Osteocyte (in vitro differentiated cells): ENCODE data around the gene MGAT5. TPM values are rescaled to one million over a fixed set of nuclear protein-coding genes. Genes with fewer than 3 reads are reported as not detected.

Experiments used
- DNase-seq: peaks from one replicate; pipeline ENCODE4 v3.0.0; 2021; ENCODE audit warnings: mixed read lengths; ENCODE audit not compliant: unreplicated experiment; ENCODE audit errors: extremely low spot score
- H3K27ac Mint-ChIP-seq: one replicate; pipeline ENCODE4 v1.8.0; 2021; ENCODE audit warnings: mild to moderate bottlenecking, mixed read lengths; ENCODE audit not compliant: unreplicated experiment
- H3K27me3 Mint-ChIP-seq: one replicate; pipeline ENCODE4 v1.8.0; 2021; ENCODE audit warnings: mixed read lengths; ENCODE audit not compliant: unreplicated experiment
- H3K36me3 Mint-ChIP-seq: one replicate; pipeline ENCODE4 v1.8.0; 2021; ENCODE audit warnings: mixed read lengths; ENCODE audit not compliant: unreplicated experiment
- H3K4me1 Mint-ChIP-seq: one replicate; pipeline ENCODE4 v1.8.0; 2021; ENCODE audit warnings: mixed read lengths; ENCODE audit not compliant: unreplicated experiment
- H3K4me3 Mint-ChIP-seq: one replicate; pipeline ENCODE4 v1.8.0; 2021; ENCODE audit warnings: mild to moderate bottlenecking, moderate library complexity, mixed read lengths; ENCODE audit not compliant: unreplicated experiment
- H3K9me3 Mint-ChIP-seq: one replicate; pipeline ENCODE4 v1.8.0; 2021; ENCODE audit warnings: mixed read lengths; ENCODE audit not compliant: unreplicated experiment
- total RNA-seq: library from RNA; stranded (reverse); gene quantifications from 2 replicates; pipeline ENCODE4 v1.2.1, GENCODE V29; 2021
- TF ChIP-seq, protein P1 (sequence below): fragments of 200-600 bp; sonication (generic); IDR thresholded peaks from 2 replicates; pipeline ENCODE4 v1.5.0; 2021; ENCODE audit warnings: antibody characterized with exemption, mild to moderate bottlenecking, moderate library complexity

The MGAT5 gene
- total RNA-seq, 1 donor from 2014 or later, result 22.6 TPM

DNA sequence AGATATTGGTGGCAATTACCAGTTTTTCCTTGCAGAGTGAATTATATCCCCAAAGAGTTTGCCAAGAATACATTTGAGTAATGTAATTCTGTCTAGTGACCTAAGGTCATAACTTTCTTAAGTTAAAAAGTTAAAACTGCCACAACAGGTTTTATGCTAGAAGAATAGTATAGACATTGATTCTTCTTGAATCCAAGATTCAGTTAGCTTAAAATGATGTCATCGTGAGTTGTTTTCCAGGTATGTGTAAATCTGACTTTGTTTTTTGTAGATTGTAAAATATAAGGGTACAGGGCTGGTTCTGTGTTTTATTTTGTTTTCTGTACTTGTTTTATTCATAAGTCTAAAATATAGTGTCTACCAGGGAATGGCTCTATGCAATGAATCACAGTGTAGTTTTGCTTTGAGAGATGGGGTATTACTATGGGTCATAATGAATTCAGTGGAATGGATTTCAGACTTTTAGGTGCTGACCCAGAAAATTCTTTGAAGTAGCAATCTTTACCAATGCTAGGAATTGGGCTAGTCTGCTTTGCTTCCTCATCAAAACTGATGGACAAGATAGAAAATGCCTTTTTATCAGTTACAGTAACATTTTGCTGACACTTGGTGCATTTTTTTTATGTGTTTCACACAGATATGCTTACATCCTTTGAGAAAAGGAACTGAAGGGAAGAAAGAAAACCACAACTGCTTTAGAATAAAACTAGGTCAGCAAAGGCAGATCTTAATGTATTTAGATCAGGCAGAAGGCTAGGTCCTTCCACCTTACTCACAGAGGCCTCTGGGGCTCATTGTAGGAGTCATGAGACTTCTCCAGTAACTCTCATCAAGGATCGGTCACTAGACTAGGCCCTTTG is 20.8 kb upstream of the MGAT5 start:
- Mint-ChIP-seq H3K27ac (no peak overlapping the region), H3K4me3 (no peak overlapping the region), H3K4me1 (peaks cover 15% of the 10 kb centered on the region), H3K36me3 (no peaks in the 10 kb centered on the region), H3K27me3 (no peaks in the 10 kb centered on the region), H3K9me3 (peaks cover 11% of the 10 kb centered on the region)
- no peak for DNase-seq
- TF ChIP-seq, protein P1, sequence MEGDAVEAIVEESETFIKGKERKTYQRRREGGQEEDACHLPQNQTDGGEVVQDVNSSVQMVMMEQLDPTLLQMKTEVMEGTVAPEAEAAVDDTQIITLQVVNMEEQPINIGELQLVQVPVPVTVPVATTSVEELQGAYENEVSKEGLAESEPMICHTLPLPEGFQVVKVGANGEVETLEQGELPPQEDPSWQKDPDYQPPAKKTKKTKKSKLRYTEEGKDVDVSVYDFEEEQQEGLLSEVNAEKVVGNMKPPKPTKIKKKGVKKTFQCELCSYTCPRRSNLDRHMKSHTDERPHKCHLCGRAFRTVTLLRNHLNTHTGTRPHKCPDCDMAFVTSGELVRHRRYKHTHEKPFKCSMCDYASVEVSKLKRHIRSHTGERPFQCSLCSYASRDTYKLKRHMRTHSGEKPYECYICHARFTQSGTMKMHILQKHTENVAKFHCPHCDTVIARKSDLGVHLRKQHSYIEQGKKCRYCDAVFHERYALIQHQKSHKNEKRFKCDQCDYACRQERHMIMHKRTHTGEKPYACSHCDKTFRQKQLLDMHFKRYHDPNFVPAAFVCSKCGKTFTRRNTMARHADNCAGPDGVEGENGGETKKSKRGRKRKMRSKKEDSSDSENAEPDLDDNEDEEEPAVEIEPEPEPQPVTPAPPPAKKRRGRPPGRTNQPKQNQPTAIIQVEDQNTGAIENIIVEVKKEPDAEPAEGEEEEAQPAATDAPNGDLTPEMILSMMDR, result no peak

DNA sequence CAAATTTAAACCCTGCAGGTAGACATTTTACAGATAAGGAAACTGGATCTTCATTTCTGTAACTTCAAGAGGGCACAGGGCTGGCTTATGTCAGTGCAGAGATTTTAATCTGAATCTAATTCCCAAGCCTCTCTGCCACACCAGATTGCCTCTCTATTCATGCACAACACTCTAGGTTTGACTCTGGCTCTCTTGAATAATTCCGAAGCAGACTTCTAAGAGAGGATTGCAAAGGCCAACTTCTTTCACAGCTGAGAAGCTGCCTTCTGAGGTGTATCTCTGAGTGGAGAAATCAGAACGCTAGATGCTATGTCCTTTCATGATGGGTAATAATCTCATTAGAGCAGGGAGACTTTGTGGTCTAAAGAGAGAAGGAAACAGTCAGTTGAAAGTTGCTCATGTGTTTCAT is 20.1 kb upstream of the MGAT5 start:
- H3K27ac Mint-ChIP-seq, result no peak overlapping the region
- TF ChIP-seq, protein P1, result no peak
- H3K36me3 Mint-ChIP-seq, result no peaks in the 10 kb centered on the region
- H3K4me1 Mint-ChIP-seq, result peaks cover 15% of the 10 kb centered on the region
- H3K27me3 Mint-ChIP-seq, result no peaks in the 10 kb centered on the region
- peaks cover 7% of the 10 kb centered on the region for H3K9me3 Mint-ChIP-seq
- no peak for DNase-seq
- H3K4me3 Mint-ChIP-seq, result no peak overlapping the region

DNA sequence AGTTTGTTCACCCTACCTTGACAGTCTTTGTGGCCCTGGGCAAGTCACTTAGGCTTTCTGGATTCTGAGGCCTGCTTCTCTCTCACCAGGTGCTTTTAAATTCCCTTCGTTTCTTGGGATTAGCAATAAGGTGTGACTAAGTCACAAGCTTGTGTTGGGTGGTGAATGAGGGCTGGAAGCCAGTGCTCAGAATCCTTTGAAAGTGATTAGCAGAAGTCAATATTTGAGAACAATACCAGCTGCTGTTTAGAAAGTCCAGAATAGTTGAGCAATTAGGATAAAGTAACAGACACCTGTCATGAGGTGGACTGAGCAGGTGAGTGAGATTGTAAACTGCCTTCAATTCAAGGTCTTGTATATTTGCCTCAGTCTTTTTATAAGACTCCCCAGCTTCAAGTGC is 19.3 kb upstream of the MGAT5 start:
- no peak for DNase-seq
- TF ChIP-seq, protein P1, result no peak
- H3K4me3 Mint-ChIP-seq, result no peak overlapping the region
- no peaks in the 10 kb centered on the region for H3K27me3 Mint-ChIP-seq
- H3K9me3 Mint-ChIP-seq, result peaks cover 3% of the 10 kb centered on the region
- no peak overlapping the region for H3K27ac Mint-ChIP-seq
- peaks cover 15% of the 10 kb centered on the region for H3K4me1 Mint-ChIP-seq
- H3K36me3 Mint-ChIP-seq, result no peaks in the 10 kb centered on the region

DNA sequence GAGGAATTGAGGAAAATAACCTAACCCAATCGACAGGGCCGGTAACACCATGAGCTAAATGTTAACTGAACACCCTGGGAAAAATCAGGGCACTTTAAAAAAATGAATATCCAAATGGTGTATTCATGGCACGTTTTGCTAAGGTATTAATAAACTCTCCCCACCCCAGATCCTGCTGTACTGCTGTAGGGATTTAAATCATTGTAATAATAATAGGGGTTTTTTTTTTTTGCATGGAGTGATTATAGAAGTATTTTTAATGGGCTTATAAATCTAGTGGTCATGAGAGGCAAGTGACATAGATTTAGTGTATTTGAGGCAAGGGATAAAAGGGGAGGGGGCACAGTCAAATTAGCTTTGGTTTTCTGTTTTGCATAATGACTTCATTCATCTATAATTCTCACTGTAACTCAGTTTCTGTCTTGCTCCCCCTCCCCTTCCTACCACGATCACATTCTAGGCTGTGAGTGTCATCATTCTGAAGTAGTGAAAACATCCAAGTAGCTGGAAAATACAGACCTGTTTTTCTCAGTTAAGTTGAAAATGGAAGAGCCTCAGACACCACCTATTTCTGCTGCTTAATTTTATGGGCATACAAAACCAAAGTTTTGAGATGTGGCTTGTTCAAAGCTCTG is 18.2 kb upstream of the MGAT5 start:
- H3K4me3 Mint-ChIP-seq, result no peak overlapping the region
- no peaks in the 10 kb centered on the region for H3K27me3 Mint-ChIP-seq
- no peaks in the 10 kb centered on the region for H3K9me3 Mint-ChIP-seq
- no peak overlapping the region for H3K27ac Mint-ChIP-seq
- DNase-seq, result no peak
- no peaks in the 10 kb centered on the region for H3K36me3 Mint-ChIP-seq
- TF ChIP-seq, protein P1, result no peak
- H3K4me1 Mint-ChIP-seq, result peaks cover 15% of the 10 kb centered on the region

DNA sequence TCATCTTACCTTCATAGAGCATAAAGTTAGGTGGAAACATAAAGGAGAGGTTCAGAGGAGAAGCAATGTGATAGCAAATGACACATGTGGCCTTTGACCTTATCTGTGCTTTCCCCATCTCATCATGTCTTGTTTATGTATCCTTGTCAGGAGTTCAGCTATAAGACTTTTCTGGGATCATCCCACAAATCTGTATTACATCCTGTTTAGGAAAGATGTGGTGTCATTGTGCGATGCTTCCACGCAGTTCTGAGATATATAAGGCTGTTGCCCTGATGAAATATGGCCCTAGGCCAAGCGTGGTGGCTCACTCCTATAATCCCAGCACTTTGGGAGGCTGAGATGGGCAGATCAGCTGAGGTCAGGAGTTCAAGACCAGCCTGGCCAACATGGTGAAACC is 15.5 kb upstream of the MGAT5 start:
- no peaks in the 10 kb centered on the region for H3K27me3 Mint-ChIP-seq
- H3K4me3 Mint-ChIP-seq, result no peak overlapping the region
- H3K9me3 Mint-ChIP-seq, result no peaks in the 10 kb centered on the region
- DNase-seq, result no peak
- H3K36me3 Mint-ChIP-seq, result no peaks in the 10 kb centered on the region
- H3K27ac Mint-ChIP-seq, result no peak overlapping the region
- peaks cover 3% of the 10 kb centered on the region for H3K4me1 Mint-ChIP-seq
- TF ChIP-seq, protein P1, result no peak
